Naive thymus-derived CD8-positive, alpha-beta T cell (primary cell): Measurements from ENCODE around the gene HMGCL. TPM values are rescaled to one million over a fixed set of nuclear protein-coding genes. Genes with fewer than 3 reads are reported as not detected.

ENCODE experiments used
- ATAC-seq, 2 donors: fragments of 150-1000 bp; cut with Tn5 transposase in 1 of 2; sonication (Bioruptor Pico), chemical (Tn5 transposase) in 1 of 2; 1 replicate in 1 of 2; 2 replicates in 1 of 2; pipeline ENCODE4 v1.10.0; 2021; ENCODE audit warnings: mild to moderate bottlenecking in 2 of 2, moderate library complexity in 2 of 2
- POLR2A ChIA-PET: fragments of 350-600 bp; sonication (Branson Sonifier 250); formaldehyde crosslinking; loops from one replicate; lab custom pipeline; 2021; ENCODE audit warnings: antibody characterized with exemption; lab: Charles Lee
- DNase-seq, 10 donors: peaks; one replicate each; pipeline versions ENCODE4 v3.0.0 to v3.0.0-alpha.2; 2020 to 2022
- H3K27ac Mint-ChIP-seq, 10 donors: one replicate each; pipeline ENCODE4 v1.8.0; 2020 to 2022; ENCODE audit warnings: mild to moderate bottlenecking in 10 of 10, mixed read lengths in 10 of 10, moderate library complexity in 4 of 10, inconsistent platforms in 1 of 10
- H3K27me3 Mint-ChIP-seq, 5 donors: one replicate each; pipeline ENCODE4 v1.8.0; 2021 to 2022; ENCODE audit warnings: mixed read lengths in 5 of 5
- H3K36me3 Mint-ChIP-seq, 3 donors: one replicate each; pipeline ENCODE4 v1.8.0; 2020 to 2022; ENCODE audit warnings: mixed read lengths in 3 of 3, mild to moderate bottlenecking in 2 of 3, inconsistent platforms in 1 of 3
- H3K4me1 Mint-ChIP-seq, 4 donors: one replicate each; pipeline ENCODE4 v1.8.0; 2021 to 2022; ENCODE audit warnings: mixed read lengths in 4 of 4
- H3K4me3 Mint-ChIP-seq, 10 donors: one replicate each; pipeline ENCODE4 v1.8.0; 2020 to 2022; ENCODE audit warnings: mild to moderate bottlenecking in 10 of 10, mixed read lengths in 10 of 10, moderate library complexity in 6 of 10, inconsistent platforms in 1 of 10
- H3K9me3 Mint-ChIP-seq, 9 donors: one replicate each; pipeline ENCODE4 v1.8.0; 2020 to 2022; ENCODE audit warnings: mixed read lengths in 9 of 9, mild to moderate bottlenecking in 3 of 9, inconsistent platforms in 1 of 9, moderate library complexity in 1 of 9
- polyA plus RNA-seq, 3 donors: library from polyadenylated mRNA; unstranded; fragments of 300-500 nt; fragmentation: Illumina TruSeq; gene quantifications; one replicate each; pipeline ENCODE4 v1.2.3, GENCODE V29; 2021
- total RNA-seq, 8 experiments: library from RNA in 2 of 8; stranded (reverse) in 2 of 8; gene quantifications; one replicate each; pipeline ENCODE4 v1.2.3 and lab custom pipeline; 2021 to 2026

The HMGCL gene
- total and polyA plus RNA-seq, 5 experiments from 2014 or later: 25.9 to 37.9 (median 34.3) TPM

GRCh38 chr1:23772049-23772853 is 53.0 kb downstream of the HMGCL start:
- ATAC-seq (peak; percentile 95 to 99), DNase-seq (peak; percentile 69 to 91 (median 80))
- peaks cover 3 to 33% (median 18%) of the 10 kb centered on the region in 4 donors for H3K4me1 Mint-ChIP-seq
- H3K36me3 Mint-ChIP-seq: peaks cover 0 to 18% (median 0%) of the 10 kb centered on the region in 3 donors
- H3K27ac Mint-ChIP-seq: no peak overlapping the region
- no peaks in the 10 kb centered on the region for H3K27me3 Mint-ChIP-seq
- POLR2A ChIA-PET: interaction anchor here (0.7 to 2.0 kb wide), 7 partner anchors 27 to 811 kb away, joined by 3 to 7 read pairs (median 4); partner anchors contain the start of genes ELOA and GALE
- H3K9me3 Mint-ChIP-seq: no peaks in the 10 kb centered on the region
- H3K4me3 Mint-ChIP-seq: no peak overlapping the region

DNA sequence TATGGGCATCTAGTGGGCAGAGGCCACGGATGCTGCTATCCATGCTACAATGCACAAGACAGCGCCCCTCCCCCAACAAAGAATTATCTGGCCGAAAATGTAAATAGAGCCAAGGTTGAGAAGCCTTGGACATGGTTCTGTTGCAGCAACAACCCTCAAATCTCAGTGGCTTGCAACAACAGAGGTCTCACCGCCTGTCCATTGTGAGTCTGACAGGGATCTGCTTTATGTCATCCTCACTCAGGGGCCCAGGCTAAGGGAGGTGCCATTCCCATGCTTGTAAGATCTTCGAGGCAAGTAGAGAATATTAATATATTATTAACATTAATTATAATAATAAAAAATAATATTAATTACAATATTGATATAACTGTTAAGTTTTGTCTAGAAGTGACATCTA is 56.5 kb downstream of the HMGCL start:
- H3K4me1 Mint-ChIP-seq: peaks cover 3 to 7% (median 6%) of the 10 kb centered on the region in 4 donors
- DNase-seq (no peak), ATAC-seq (no peak)
- no peaks in the 10 kb centered on the region for H3K27me3 Mint-ChIP-seq
- H3K4me3 Mint-ChIP-seq: no peak overlapping the region
- H3K36me3 Mint-ChIP-seq: peaks cover 0 to 30% (median 0%) of the 10 kb centered on the region in 3 donors
- POLR2A ChIA-PET: interaction anchor here (0.6 kb wide), 1 partner anchor 56 kb away, joined by 3 read pairs; no protein-coding TSS in a partner anchor
- H3K9me3 Mint-ChIP-seq: no peaks in the 10 kb centered on the region
- H3K27ac Mint-ChIP-seq: no peak overlapping the region

DNA sequence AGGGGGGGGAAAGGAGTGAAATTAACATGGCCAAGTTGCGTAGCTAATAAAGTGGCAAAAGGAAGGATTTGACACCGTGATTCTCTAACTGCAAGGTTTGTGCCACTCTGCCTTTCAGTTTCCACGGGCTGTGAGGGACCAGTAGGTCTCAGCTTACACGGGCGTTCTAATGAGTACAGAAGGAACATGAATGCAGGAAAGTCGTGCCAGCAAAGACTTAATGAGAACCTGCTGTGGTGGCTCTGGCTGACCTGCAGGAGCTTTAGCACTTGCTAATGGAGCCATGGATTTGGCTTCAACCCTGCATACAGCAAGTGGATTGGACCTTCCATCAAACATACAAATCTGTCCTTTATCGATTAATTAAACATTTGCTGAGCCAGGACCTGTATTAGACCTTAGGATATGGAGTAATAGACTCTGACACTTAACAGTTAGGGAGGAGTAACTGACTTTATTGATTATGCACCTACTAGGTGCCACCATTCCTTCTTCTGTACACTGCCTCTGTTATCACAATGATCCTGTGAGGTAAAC is 62.1 kb downstream of the HMGCL start:
- POLR2A ChIA-PET: no interaction called here
- Mint-ChIP-seq H3K9me3 (no peaks in the 10 kb centered on the region), H3K36me3 (peaks cover 0 to 73% (median 2%) of the 10 kb centered on the region in 3 donors), H3K4me1 (peaks cover 0 to 7% (median 2%) of the 10 kb centered on the region in 4 donors), H3K27me3 (no peaks in the 10 kb centered on the region), H3K4me3 (no peak overlapping the region), H3K27ac (peak overlapping the region in 3 of 10 donors; percentile 40 to 43 (median 43))
- DNase-seq: no peak
- no peak for ATAC-seq

DNA sequence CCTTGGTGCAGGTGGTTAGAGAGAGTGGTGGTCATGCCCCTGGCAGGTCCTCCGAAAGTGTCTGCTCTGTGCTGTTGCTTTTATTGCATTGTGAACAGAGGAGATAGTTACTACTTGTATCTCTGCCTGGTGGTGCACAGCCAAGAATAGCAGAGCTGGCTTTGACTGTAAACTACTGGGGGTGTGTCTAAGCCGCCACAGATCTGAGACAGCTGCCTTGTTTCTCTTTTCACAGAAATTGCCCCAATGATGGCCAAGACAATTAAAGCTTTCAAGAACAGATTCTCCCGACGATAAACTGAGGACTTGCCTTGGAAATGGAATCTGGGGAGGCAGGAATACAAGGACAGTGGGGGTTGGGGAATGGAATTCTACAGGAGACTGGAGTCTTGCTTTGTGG is 66.0 kb downstream of the HMGCL start:
- ATAC-seq (no peak), DNase-seq (no peak)
- POLR2A ChIA-PET: no interaction called here
- peak overlapping the region in 2 of 10 donors; percentile 13 to 35 for H3K27ac Mint-ChIP-seq
- no peak overlapping the region for H3K4me3 Mint-ChIP-seq
- no peaks in the 10 kb centered on the region for H3K27me3 Mint-ChIP-seq
- no peaks in the 10 kb centered on the region for H3K9me3 Mint-ChIP-seq
- peaks cover 0 to 91% (median 9%) of the 10 kb centered on the region in 3 donors for H3K36me3 Mint-ChIP-seq
- H3K4me1 Mint-ChIP-seq: peaks cover 0 to 7% (median 3%) of the 10 kb centered on the region in 4 donors

DNA sequence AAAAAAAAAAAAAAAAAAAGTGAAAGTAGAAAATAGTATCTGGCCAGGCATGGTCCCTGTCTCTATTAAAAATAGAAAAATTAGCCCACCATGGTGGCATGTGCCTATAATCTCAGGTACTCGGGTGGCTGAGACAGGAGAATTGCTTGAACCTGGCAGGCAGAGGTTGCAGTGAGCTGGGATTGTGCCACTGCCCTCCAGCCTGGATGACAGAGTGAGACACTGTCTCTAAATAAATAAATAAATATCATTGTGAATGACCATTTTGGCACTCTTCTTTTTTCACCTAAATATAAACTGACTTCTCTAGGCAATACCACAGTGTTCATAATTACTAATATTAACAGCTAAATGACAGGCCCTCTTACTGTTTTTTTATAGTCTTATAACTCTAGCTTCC is 67.4 kb downstream of the HMGCL start:
- H3K36me3 Mint-ChIP-seq: peaks cover 0 to 98% (median 14%) of the 10 kb centered on the region in 3 donors
- ATAC-seq (no peak), DNase-seq (no peak)
- H3K27ac Mint-ChIP-seq: no peak overlapping the region
- no peak overlapping the region for H3K4me3 Mint-ChIP-seq
- POLR2A ChIA-PET: interaction anchor here (0.7 to 1.5 kb wide), 2 partner anchors 14 kb away, joined by 5 to 6 read pairs; partner anchors contain the start of gene ELOA
- no peaks in the 10 kb centered on the region for H3K27me3 Mint-ChIP-seq
- no peaks in the 10 kb centered on the region for H3K9me3 Mint-ChIP-seq
- peaks cover 0 to 8% (median 3%) of the 10 kb centered on the region in 4 donors for H3K4me1 Mint-ChIP-seq

GRCh38 chr1:23756676-23757075 is 68.6 kb downstream of the HMGCL start:
- POLR2A ChIA-PET: no interaction called here
- Mint-ChIP-seq H3K27ac (no peak overlapping the region), H3K36me3 (peaks cover 0 to 99% (median 15%) of the 10 kb centered on the region in 3 donors), H3K4me1 (peaks cover 0 to 8% (median 4%) of the 10 kb centered on the region in 4 donors), H3K27me3 (no peaks in the 10 kb centered on the region), H3K4me3 (no peak overlapping the region), H3K9me3 (no peaks in the 10 kb centered on the region)
- ATAC-seq (no peak), DNase-seq (no peak)

- no peaks in the 10 kb centered on the region for H3K9me3 Mint-ChIP-seq
- ATAC-seq: no peak
- DNase-seq: no peak
- POLR2A ChIA-PET: no interaction called here
- H3K4me1 Mint-ChIP-seq: peaks cover 15 to 22% (median 18%) of the 10 kb centered on the region in 4 donors
- H3K27me3 Mint-ChIP-seq: no peaks in the 10 kb centered on the region
- H3K4me3 Mint-ChIP-seq: no peak overlapping the region
- peak overlapping the region in 1 of 10 donors; percentile 37 for H3K27ac Mint-ChIP-seq
- H3K36me3 Mint-ChIP-seq: peaks cover 4 to 95% (median 22%) of the 10 kb centered on the region in 3 donors
Measured at GRCh38 chr1:23752909-23753308, 72.3 kb downstream of the HMGCL start.

Other genes starting within 250 kb of the HMGCL start
- gene RPL11, start 133.6 kb downstream of the HMGCL start, total RNA-seq: 1,000 to 10,000 TPM; 2,047 to 2,067 TPM
- gene RPL11, start 133.6 kb downstream of the HMGCL start, polyA plus RNA-seq: 1,000 to 10,000 TPM; 1,566 to 1,847 (median 1,638) TPM
- 10 to 100 TPM; 27.0 to 27.6 TPM for gene ELOA, start 82.0 kb downstream of the HMGCL start, total RNA-seq
- gene ELOA, start 82.0 kb downstream of the HMGCL start, polyA plus RNA-seq: 10 to 100 TPM; 17.0 to 26.4 (median 19.1) TPM
- gene PITHD1, start 47.0 kb downstream of the HMGCL start, total RNA-seq: 10 to 100 TPM; 79.1 to 86.6 TPM
- gene PITHD1, start 47.0 kb downstream of the HMGCL start, polyA plus RNA-seq: 10 to 100 TPM; 68.1 to 80.6 (median 74.3) TPM
- gene LYPLA2, start 34.3 kb downstream of the HMGCL start, total RNA-seq: 10 to 100 TPM; 52.9 to 62.5 TPM
- 100 to 1,000 TPM in 2 of 3 donors, 10 to 100 TPM in 1; 90.3 to 104 (median 101) TPM for gene LYPLA2, start 34.3 kb downstream of the HMGCL start, polyA plus RNA-seq
- 1 to 10 TPM; 8.4 to 8.7 TPM for gene GALE, start 24.7 kb downstream of the HMGCL start, total RNA-seq
- gene GALE, start 24.7 kb downstream of the HMGCL start, polyA plus RNA-seq: 10 to 100 TPM in 2 of 3 donors, 1 to 10 TPM in 1; 8.0 to 12.7 (median 12.3) TPM
- 10 to 100 TPM; 14.8 to 18.4 TPM for gene FUCA1, start 42.9 kb upstream of the HMGCL start, total RNA-seq
- 10 to 100 TPM in 2 of 3 donors, 1 to 10 TPM in 1; 8.1 to 13.8 (median 10.7) TPM for gene FUCA1, start 42.9 kb upstream of the HMGCL start, polyA plus RNA-seq
- gene CNR2, start 87.9 kb upstream of the HMGCL start, total RNA-seq: 1 to 10 TPM in 1 of 2 experiments, under 1 TPM in 1; 0.99 to 1.1 TPM
- gene CNR2, start 87.9 kb upstream of the HMGCL start, polyA plus RNA-seq: 1 to 10 TPM in 1 of 3 donors, under 1 TPM in 2; 0.05 to 3.2 (median 0.57) TPM
- 100 to 1,000 TPM; 179 to 182 TPM for gene PNRC2, start 134.4 kb upstream of the HMGCL start, total RNA-seq
- 100 to 1,000 TPM; 117 to 139 (median 121) TPM for gene PNRC2, start 134.4 kb upstream of the HMGCL start, polyA plus RNA-seq
- gene SRSF10, start 154.9 kb upstream of the HMGCL start, total RNA-seq: 100 to 1,000 TPM; 207 to 219 TPM
- 100 to 1,000 TPM in 2 of 3 donors, 10 to 100 TPM in 1; 98.6 to 125 (median 104) TPM for gene SRSF10, start 154.9 kb upstream of the HMGCL start, polyA plus RNA-seq